ENCODE measurements around the gene FAM110C. TPM values are rescaled to one million over a fixed set of nuclear protein-coding genes. Genes with fewer than 3 reads are reported as not detected.
"Not testable (repeated sequence)": the region's sequence is repeated elsewhere in the genome, so short reads cannot be mapped to it uniquely, and the experiment has no call there.

Gene FAM110C, protein sequence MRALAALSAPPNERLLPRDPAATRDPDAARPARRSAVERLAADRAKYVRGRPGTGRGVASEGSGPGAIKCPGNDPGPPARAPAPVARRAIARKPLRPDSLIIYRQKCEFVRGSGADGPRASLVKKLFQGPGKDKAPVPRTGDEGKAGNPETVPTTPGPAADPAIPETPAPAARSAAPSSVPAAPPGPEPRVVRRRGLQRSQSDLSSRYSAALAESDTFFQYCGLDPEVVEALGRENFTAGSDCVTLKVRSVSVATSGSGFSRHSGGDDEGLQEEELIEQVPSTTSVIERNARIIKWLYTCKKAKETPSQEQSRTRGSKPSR
- 1 to 10 TPM; 3.1 to 3.6 TPM for total RNA-seq

DNA sequence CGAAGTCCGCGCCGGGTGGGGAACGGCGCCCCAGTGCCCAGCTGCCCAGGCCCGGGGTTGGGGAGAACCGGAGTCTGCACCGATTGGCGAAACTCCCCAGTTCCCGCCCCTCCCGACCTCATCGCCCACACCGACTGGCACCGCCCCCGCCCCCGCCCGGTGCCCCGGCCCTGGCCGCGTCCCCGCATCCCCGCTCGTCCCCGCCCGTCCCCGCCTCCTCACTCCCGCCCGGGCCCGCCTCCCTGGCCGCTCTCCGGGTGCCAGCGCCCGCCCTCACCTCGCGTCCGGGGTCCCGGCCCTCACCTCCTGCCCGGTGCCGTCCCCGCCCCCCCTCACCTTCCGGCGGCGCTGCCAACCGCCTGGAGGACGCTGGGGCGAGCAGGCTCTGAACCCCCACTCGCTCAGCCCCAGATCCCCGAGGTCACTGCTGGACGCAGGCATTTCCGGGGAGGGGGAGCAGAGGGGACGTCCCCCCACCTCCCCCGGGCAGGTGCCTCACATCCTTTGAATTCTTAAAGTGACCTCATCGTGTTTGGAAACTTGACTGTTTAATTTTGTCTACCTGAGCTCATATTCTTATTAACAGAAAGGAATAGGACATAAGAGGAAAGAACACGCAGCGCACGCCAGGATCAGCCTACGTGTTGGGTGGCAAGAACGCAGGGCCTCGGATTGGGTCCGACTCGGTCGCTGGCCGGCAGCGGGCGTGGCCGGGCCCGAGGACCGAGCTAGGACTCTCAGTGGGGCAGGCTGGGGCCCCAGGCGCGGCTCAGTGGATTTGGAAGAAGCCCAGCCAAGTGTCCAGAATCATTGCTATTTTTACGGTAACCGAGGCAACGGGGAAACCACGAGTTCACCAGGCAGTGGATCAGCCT is at the start of gene FAM110C:
Gene FAM110C (minus strand): TSS at position 35 of the 875 bp plus-strand sequence. CDS start 120 bp downstream, outside the sequence.
- H3K4me1 Mint-ChIP-seq (ENCODE audit: low read depth) = peaks cover 23% of the 10 kb centered on the region
- no peaks in the 10 kb centered on the region for H3K9me3 Mint-ChIP-seq
- peak within 1 kb of the TSS; percentile 72 for H3K4me3 Mint-ChIP-seq
- peak within 1 kb of the TSS; percentile 8 for H3K27ac Mint-ChIP-seq
- peak; percentile 69 for DNase-seq
- H3K36me3 Mint-ChIP-seq = no peaks in the 10 kb centered on the region
- intact Hi-C loops (cut with micrococcal nuclease) = loop anchor here (1.0 kb wide), 1 partner anchor 14 kb away; no protein-coding TSS in a partner anchor
- POLR2A ChIA-PET = interaction anchor here (0.6 kb wide), 1 partner anchor 129 kb away, joined by 3 read pairs; no protein-coding TSS in a partner anchor
- CTCF ChIA-PET = interaction anchor here (0.6 to 1.0 kb wide), 3 partner anchors 24 to 137 kb away, joined by 3 read pairs; no protein-coding TSS in a partner anchor
- H3K27me3 Mint-ChIP-seq = peaks cover 32% of the 10 kb centered on the region

DNA sequence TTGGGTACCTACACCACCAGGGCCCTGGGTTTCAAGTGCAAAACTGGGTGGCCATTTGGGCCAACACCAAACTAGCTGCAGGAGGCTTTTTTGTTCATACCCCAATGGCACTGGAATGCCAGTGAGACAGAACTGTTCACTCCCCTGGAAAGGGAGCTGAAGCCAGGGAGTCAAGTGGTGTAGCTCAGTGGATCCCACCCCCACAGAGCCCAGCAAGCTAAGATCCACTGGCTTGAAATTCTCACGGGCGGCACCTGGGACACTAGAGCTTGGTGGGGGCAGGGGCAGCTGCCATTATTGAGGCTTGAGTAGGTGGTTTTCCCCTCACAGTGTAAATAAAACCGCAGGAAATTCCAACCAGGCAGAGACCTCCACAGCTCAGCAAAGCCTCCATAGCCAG is 46.0 kb upstream of the FAM110C start:
- ChIA-PET POLR2A (no interaction called here), CTCF (no interaction called here)
- H3K9me3 Mint-ChIP-seq = no peaks in the 10 kb centered on the region
- H3K27me3 Mint-ChIP-seq = peaks cover 17% of the 10 kb centered on the region
- no peak overlapping the region for H3K4me3 Mint-ChIP-seq
- H3K27ac Mint-ChIP-seq = no peak overlapping the region
- no peaks in the 10 kb centered on the region for H3K4me1 Mint-ChIP-seq (ENCODE audit: low read depth)
- H3K36me3 Mint-ChIP-seq = no peaks in the 10 kb centered on the region
- no peak for DNase-seq
- intact Hi-C loops (cut with micrococcal nuclease) = no loop called here

DNA sequence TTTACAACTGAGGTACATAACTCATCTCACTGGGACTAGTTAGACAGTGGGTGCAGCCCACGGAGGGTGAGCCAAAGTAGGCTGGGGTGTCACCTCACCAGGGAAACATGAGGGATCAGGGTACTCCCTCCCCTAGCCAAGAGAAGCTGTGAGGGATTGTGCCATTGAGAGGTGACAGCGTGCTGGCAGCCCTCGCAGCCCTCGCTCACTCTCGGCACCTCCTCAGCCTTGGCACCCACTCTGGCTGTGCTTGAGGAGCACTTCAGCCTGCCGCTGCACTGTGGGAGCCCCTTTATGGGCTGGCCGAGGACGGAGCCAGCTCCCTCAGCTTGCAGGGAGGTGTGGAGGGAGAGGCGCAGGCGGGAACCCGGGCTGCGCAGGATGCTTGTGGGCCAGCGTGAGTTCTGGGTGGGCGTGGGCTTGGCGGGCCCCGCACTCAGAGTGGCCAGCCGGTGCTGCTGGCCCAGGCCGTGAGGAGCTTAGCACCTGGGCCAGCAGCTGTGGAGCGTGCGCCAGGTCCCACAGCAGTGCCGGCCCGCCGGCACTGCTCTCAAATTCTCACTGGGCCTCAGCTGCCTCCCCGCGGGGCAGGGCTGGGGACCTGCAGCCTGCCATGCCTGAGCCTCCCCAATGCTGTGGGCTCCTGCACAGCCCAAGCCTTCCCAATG is 44.5 kb upstream of the FAM110C start:
- Mint-ChIP-seq H3K27me3 (peaks cover 14% of the 10 kb centered on the region), H3K36me3 (no peaks in the 10 kb centered on the region), H3K4me1 (ENCODE audit: low read depth) (no peaks in the 10 kb centered on the region), H3K27ac (no peak overlapping the region), H3K9me3 (no peaks in the 10 kb centered on the region), H3K4me3 (no peak overlapping the region)
- DNase-seq = no peak
- ChIA-PET CTCF (no interaction called here), POLR2A (no interaction called here)
- intact Hi-C loops (cut with micrococcal nuclease) = no loop called here

DNA sequence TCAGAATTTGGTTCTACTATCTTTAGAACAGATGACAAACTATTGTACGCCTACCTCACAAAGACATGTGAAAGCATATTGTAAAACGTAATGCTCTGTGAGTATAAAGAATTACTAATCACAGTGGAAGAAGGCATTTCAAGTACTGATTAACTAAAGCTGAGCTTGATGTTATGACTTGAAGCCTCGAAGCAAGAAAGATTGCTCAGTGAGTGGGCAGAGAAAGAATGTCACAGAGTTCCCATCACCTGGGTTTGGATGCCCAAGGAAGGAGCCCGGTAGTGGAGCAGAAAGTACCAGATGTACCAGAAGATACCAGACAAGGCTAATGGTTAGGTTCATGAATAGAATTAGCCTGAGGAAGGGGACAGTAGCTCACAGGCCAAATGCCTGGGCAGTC is 39.5 kb upstream of the FAM110C start:
- no peak overlapping the region for H3K27ac Mint-ChIP-seq
- peaks cover 13% of the 10 kb centered on the region for H3K27me3 Mint-ChIP-seq
- H3K4me3 Mint-ChIP-seq = no peak overlapping the region
- POLR2A ChIA-PET = no interaction called here
- no peaks in the 10 kb centered on the region for H3K36me3 Mint-ChIP-seq
- CTCF ChIA-PET = no interaction called here
- no peaks in the 10 kb centered on the region for H3K9me3 Mint-ChIP-seq
- intact Hi-C loops (cut with micrococcal nuclease) = no loop called here
- no peak for DNase-seq
- H3K4me1 Mint-ChIP-seq (ENCODE audit: low read depth) = no peaks in the 10 kb centered on the region

DNA sequence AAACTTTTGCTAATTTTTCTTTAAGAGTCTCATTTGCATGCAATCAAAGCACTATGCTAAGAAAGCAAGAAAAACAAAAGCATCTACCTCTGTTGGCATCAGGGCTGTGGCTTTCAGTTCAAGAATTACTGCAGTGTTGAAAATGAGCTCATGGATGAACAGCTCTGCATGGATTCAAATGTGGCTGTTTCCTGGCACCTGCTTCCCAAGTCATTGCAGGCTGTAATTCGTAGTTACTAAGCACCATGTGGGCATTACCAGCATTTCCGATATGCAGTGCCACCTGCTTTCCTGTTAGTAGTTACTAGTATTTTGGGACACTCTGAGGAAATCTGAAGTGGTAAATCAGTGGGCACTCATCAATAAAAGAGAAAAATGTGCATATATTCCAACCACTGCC is 37.8 kb upstream of the FAM110C start:
- intact Hi-C loops (cut with micrococcal nuclease) = no loop called here
- H3K4me3 Mint-ChIP-seq = no peak overlapping the region
- ChIA-PET CTCF (no interaction called here), POLR2A (no interaction called here)
- no peaks in the 10 kb centered on the region for H3K4me1 Mint-ChIP-seq (ENCODE audit: low read depth)
- DNase-seq = no peak
- H3K9me3 Mint-ChIP-seq = no peaks in the 10 kb centered on the region
- no peaks in the 10 kb centered on the region for H3K36me3 Mint-ChIP-seq
- peaks cover 13% of the 10 kb centered on the region for H3K27me3 Mint-ChIP-seq
- H3K27ac Mint-ChIP-seq = no peak overlapping the region

DNA sequence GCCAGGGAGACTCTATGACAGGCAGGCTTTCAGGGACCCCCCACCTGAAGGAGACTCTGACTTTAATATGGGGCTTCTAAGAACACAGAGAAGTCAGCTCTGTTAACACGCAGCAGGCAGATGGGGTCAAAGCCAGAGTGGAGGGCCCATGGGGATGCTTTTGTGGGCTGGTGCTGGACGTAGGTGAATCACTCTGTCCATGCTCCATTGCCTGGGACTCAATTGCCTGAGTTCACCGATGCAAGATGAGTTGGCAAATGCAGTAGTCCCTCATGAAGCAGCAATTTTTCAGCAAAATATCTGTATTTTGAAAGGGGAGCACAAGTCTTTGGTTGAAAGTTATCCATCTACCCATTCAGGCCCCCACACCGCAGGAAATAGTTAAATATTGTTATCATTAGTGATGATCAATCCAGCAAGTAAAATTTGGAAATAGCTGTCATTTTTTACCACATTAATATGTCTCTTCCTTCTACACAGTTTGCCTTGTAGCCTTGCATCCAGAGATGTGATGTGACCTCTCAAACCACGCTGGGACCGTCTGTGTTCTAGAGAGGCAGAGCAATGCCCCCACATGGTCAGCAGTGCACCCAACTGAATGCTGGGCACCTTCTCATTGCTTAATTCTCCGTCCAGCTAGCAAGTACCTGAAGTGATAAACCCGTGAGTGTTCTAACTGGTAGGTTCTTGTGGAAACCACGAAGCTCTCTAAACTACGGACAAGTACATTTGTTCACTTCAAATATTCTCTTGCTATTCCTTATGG is 34.8 kb upstream of the FAM110C start:
- H3K4me1 Mint-ChIP-seq (ENCODE audit: low read depth) = no peaks in the 10 kb centered on the region
- H3K4me3 Mint-ChIP-seq = no peak overlapping the region
- no peak overlapping the region for H3K27ac Mint-ChIP-seq
- peaks cover 2% of the 10 kb centered on the region for H3K9me3 Mint-ChIP-seq
- intact Hi-C loops (cut with micrococcal nuclease) = no loop called here
- H3K27me3 Mint-ChIP-seq = peaks cover 21% of the 10 kb centered on the region
- no peak for DNase-seq
- POLR2A ChIA-PET = no interaction called here
- H3K36me3 Mint-ChIP-seq = peaks cover 2% of the 10 kb centered on the region
- CTCF ChIA-PET = no interaction called here

DNA sequence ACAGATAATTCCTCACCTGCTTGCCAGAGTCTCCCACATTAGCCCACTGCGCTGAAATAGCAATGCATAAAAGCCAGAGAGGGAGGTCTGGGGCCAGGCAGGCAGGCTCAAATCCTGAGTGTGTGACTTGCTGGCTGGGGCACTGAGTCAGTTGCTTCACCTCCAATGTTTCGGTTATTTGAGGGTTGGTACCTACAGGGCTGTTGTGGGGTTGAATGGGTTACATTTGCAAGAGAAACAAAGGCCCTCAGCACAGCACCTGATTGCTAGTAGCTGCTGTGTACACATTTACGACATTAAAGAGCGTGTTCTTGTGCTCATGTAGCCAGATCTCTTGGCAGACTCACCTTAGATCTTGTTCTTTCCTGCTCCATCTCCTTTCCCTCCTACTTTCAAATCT is 34.1 kb upstream of the FAM110C start:
- CTCF ChIA-PET = no interaction called here
- no peak for DNase-seq
- Mint-ChIP-seq H3K36me3 (peaks cover 2% of the 10 kb centered on the region), H3K4me1 (ENCODE audit: low read depth) (no peaks in the 10 kb centered on the region), H3K27ac (no peak overlapping the region), H3K27me3 (peaks cover 21% of the 10 kb centered on the region), H3K9me3 (peaks cover 2% of the 10 kb centered on the region), H3K4me3 (no peak overlapping the region)
- intact Hi-C loops (cut with micrococcal nuclease) = no loop called here
- POLR2A ChIA-PET = no interaction called here

DNA sequence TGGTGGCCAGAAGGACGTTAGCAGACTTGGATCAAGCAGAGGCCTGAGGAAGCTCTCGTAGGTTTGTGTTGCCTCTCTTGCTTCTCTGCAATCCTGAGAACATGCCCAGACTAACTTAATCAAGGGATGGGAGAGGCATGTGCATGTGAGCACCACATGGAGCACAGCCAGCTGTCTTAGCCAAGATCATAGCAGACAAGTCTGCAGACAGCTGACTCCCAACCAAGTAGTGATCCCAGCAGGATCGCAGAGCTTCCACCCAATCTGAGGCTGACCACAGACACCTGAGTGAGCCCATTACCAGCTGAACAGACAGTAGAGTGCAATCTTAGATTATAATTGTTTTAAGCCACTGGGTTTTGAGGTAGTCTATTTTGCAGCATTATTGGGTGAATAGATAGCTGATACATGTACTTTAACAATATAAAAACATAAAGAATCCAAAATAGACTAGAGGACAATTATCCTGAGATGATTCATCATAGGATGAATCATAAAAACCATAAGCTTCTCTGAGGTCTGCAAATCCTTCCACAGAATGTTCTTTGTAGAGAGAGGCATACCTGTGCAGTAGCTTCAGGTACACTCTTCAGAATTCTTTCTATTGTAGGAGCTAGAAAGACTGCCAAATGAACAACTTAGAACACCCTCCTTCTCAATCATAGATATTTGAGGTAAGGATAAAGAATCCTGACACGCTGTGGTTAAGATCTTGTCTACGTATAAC is 25.2 kb upstream of the FAM110C start:
- Mint-ChIP-seq H3K27ac (no peak overlapping the region), H3K27me3 (peaks cover 3% of the 10 kb centered on the region), H3K4me1 (ENCODE audit: low read depth) (no peaks in the 10 kb centered on the region), H3K36me3 (no peaks in the 10 kb centered on the region), H3K9me3 (no peaks in the 10 kb centered on the region), H3K4me3 (no peak overlapping the region)
- CTCF ChIA-PET = interaction anchor here (0.9 kb wide), 1 partner anchor 60 kb away, joined by 4 read pairs; no protein-coding TSS in a partner anchor
- POLR2A ChIA-PET = no interaction called here
- DNase-seq = no peak
- intact Hi-C loops (cut with micrococcal nuclease) = no loop called here

DNA sequence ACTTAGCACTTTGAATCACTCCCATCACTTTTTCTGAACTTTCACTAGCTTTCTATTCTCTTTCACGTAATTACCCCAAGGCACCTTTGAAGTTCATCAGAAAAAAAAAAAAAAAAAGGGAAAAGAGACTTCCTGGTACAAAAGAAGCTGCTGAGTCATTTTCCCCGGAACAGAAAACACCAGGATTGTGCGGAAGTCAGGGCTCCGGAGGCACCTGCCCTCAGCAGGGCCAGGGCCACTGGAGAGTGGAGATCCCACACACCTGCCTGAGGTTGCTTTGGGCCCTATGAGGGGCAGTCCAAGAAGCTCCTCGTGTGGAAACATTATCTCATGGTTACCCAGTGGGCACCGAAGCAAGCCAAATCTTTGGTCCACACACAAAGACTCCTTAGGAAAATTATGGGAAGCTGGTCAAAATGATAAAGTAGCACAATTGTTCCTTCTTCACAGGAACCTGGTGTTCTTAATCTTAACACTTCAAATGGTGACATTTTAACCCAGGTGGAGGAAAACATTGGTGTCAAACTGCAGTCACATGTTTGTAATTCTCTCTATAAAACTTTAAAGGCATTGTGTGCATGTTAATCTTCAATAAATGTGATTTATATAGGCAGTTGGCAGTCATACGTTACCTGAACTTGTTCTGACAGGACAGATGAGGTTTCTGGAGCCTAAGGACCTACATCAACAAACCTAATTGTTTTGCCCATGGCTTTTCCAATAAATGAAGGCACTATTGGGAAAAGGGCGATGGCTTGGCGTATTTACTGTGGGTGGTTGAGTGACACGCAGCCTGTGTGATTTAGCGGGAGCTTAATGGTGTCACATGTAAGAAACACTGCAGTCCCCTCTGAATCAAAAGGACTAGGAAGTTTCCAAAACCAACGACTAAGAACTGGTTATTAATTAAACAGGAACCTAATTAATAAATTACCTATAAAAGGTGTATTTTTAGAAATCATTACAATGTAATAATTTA is 23.4 kb upstream of the FAM110C start:
- H3K9me3 Mint-ChIP-seq = no peaks in the 10 kb centered on the region
- ChIA-PET CTCF (interaction anchor here (0.7 kb wide), 1 partner anchor 119 kb away, joined by 3 read pairs; no protein-coding TSS in a partner anchor), POLR2A (no interaction called here)
- no peak overlapping the region for H3K4me3 Mint-ChIP-seq
- no peaks in the 10 kb centered on the region for H3K4me1 Mint-ChIP-seq (ENCODE audit: low read depth)
- no peak for DNase-seq
- intact Hi-C loops (cut with micrococcal nuclease) = no loop called here
- no peak overlapping the region for H3K27ac Mint-ChIP-seq
- H3K36me3 Mint-ChIP-seq = no peaks in the 10 kb centered on the region
- peaks cover 3% of the 10 kb centered on the region for H3K27me3 Mint-ChIP-seq

DNA sequence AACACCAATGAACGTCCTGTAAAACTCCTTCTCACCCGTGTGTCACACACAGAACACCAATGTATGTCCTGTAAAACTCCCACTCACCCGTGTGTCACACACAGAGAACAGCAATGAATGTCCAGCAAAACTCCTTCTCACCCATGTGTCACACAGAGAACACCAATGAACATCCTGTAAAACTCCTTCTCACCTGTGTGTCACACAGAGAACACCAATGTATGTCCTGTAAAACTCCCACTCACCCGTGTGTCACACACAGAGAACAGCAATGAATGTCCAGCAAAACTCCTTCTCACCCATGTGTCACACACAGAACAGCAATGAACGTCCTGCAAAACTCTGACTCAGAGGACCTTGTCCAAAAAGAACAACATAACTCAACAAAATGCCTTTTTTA is 22.3 kb upstream of the FAM110C start:
- H3K36me3 Mint-ChIP-seq; H3K9me3 Mint-ChIP-seq; H3K27me3 Mint-ChIP-seq; H3K4me3 Mint-ChIP-seq; intact Hi-C loops (cut with micrococcal nuclease); DNase-seq; H3K27ac Mint-ChIP-seq; H3K4me1 Mint-ChIP-seq (ENCODE audit: low read depth); POLR2A ChIA-PET: not testable (repeated sequence)
- CTCF ChIA-PET = interaction anchor here (0.7 kb wide), 1 partner anchor 120 kb away, joined by 3 read pairs; no protein-coding TSS in a partner anchor
